PFSK-1 (cell line): ENCODE data around the gene ANXA2R.

Experiments
- FOXP2 ChIP-seq: optimal IDR thresholded peaks from 2 replicates; pipeline ENCODE3; 2011; ENCODE audit warnings: borderline replicate concordance, control low read depth, inconsistent platforms; ENCODE audit not compliant: insufficient read depth; ENCODE audit errors: extremely low read length, extremely low read depth
- POLR2AphosphoS5 ChIP-seq: IDR thresholded peaks from 2 replicates; pipeline ENCODE4 v1.6.1; 2012; ENCODE audit warnings: low read depth, mild to moderate bottlenecking, control low read depth, low read length, moderate library complexity
- REST ChIP-seq, 2 experiments: IDR thresholded peaks; 2 replicates each; pipeline versions ENCODE4 v1.6.1 to v1.8.0; 2011 to 2012; ENCODE audit warnings: low read depth in 2 of 2, low read length in 2 of 2, control low read depth in 1 of 2, inconsistent platforms in 1 of 2, mild to moderate bottlenecking in 1 of 2, moderate library complexity in 1 of 2; ENCODE audit not compliant: insufficient read depth in 1 of 2
- SIN3A ChIP-seq: IDR thresholded peaks from 2 replicates; pipeline ENCODE4 v1.6.1; 2012; ENCODE audit warnings: mild to moderate bottlenecking, low read length, moderate library complexity, borderline replicate concordance; ENCODE audit not compliant: insufficient read depth
- TAF1 ChIP-seq: IDR thresholded peaks from 2 replicates; pipeline ENCODE4 v1.6.1; 2012; ENCODE audit warnings: low read length, control low read depth, borderline replicate concordance; ENCODE audit not compliant: insufficient read depth

Gene ANXA2R

GRCh38 chr5:43033841-43034590 lies 6.1 kb downstream of the ANXA2R start:
- no peak for TF ChIP-seq REST (IDR thresholded peaks at IDR 0.05; ENCODE audit: insufficient read depth in 1 of 2, low read depth in 2 of 2, low read length in 2 of 2)
- no peak for TF ChIP-seq TAF1
- no peak for TF ChIP-seq SIN3A
- TF ChIP-seq POLR2AphosphoS5, result no peak
- no peak for TF ChIP-seq FOXP2

DNA sequence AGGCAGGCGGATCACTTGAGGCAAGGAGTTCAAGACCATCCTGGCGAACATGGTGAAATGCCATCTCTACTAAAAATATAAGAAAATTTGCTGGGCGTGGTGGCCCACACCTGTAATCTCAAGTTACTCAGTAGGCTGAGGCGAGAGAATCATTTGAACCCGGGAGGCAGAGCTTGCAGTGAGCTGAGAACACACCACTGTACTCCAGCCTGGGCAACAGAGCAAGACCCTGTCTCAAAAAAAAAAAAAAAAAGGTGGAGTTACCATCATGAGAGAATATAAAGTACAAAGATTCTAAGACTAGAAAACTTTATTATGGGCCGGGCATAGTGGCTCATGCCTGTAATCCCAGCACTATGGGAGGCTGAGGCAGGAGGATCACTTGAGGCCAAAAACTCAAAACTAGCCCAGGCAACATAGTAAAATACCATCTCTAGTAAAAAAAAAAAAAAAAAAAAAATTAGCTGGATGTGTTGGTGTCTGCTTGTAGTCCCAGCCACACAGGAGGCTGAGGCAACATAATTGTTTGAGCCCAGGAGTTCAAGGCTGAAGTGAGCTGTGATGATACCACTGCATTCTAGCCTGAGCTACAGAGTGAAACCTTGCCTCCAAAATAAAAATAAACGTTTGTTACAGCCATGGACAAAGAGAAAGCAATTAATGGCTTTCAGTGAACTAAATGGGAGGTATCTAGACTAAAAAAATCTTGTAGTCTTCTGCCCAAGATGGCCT lies 12.9 kb downstream of the ANXA2R start:
- no peak for TF ChIP-seq SIN3A
- TF ChIP-seq POLR2AphosphoS5, result no peak
- TF ChIP-seq FOXP2, result no peak
- TF ChIP-seq TAF1, result no peak
- no peak for TF ChIP-seq REST (IDR thresholded peaks at IDR 0.05; ENCODE audit: insufficient read depth in 1 of 2, low read depth in 2 of 2, low read length in 2 of 2)

GRCh38 chr5:43024217-43024616 lies 15.9 kb downstream of the ANXA2R start:
- TF ChIP-seq TAF1 (no peak), SIN3A (no peak), FOXP2 (no peak), REST (IDR thresholded peaks at IDR 0.05; ENCODE audit: insufficient read depth in 1 of 2, low read depth in 2 of 2, low read length in 2 of 2) (no peak)

DNA sequence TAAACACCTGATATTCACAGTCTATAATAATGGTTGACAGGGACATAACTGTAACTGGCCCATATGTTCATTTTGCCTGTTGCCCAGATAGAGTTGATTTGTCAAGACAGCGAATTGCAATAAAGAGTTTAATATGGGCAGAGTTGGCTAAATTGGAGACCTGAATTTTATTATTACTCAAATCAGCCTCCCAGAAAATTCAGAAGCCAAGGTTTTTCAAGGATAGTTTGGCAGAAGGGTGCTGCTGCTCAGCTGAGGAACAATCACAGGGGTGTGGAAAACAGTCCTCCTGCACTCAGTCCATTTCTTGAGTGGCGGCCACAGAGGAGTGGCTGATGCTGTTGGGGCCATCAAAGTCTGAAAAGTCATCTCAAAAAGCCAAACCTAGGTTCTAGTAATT lies 19.0 kb downstream of the ANXA2R start:
- no peak for TF ChIP-seq POLR2AphosphoS5
- no peak for TF ChIP-seq FOXP2
- no peak for TF ChIP-seq REST (IDR thresholded peaks at IDR 0.05; ENCODE audit: insufficient read depth in 1 of 2, low read depth in 2 of 2, low read length in 2 of 2)
